PC-3 (cell line): ENCODE measurements around the gene SERPINI1.

Source experiments
- CTCF ChIP-seq: fragments of 300-600 bp; sonication (generic); conservative IDR thresholded peaks from 2 replicates; pipeline ENCODE4 v1.5.1; 2017; ENCODE audit warnings: antibody characterized with exemption, low read depth, mild to moderate bottlenecking, low read length
- EZH2 ChIP-seq: fragments of 300-600 bp; sonication (generic); IDR thresholded peaks from one replicate; pipeline ENCODE4 v1.6.1; 2017; ENCODE audit warnings: antibody characterized with exemption, mild to moderate bottlenecking, low read length; ENCODE audit not compliant: unreplicated experiment
- EZH2phosphoT487 ChIP-seq: fragments of 300-600 bp; sonication (generic); IDR thresholded peaks from 2 replicates; pipeline ENCODE4 v1.6.1; 2018; ENCODE audit warnings: mild to moderate bottlenecking, antibody characterized with exemption, low read length, borderline replicate concordance

GRCh38 chr3:167734498-167735232 lies 856 bp upstream of the SERPINI1 start, which contains the start of gene PDCD10:
- TF ChIP-seq CTCF: no peak
- TF ChIP-seq EZH2: no peak
- TF ChIP-seq EZH2phosphoT487: no peak
